ENCODE data around the gene FAM110A. TPM values are rescaled to one million over a fixed set of nuclear protein-coding genes. Genes with fewer than 3 reads are reported as not detected.
A peak's percentile ranks its signal among the peaks of the same experiment; 100 is the strongest.

Gene FAM110A
- total and polyA plus RNA-seq, 2 donors (not counting 3 experiments of a cell fraction or from before 2014, with no cell fraction given): 4.6 to 5.4 TPM

DNA sequence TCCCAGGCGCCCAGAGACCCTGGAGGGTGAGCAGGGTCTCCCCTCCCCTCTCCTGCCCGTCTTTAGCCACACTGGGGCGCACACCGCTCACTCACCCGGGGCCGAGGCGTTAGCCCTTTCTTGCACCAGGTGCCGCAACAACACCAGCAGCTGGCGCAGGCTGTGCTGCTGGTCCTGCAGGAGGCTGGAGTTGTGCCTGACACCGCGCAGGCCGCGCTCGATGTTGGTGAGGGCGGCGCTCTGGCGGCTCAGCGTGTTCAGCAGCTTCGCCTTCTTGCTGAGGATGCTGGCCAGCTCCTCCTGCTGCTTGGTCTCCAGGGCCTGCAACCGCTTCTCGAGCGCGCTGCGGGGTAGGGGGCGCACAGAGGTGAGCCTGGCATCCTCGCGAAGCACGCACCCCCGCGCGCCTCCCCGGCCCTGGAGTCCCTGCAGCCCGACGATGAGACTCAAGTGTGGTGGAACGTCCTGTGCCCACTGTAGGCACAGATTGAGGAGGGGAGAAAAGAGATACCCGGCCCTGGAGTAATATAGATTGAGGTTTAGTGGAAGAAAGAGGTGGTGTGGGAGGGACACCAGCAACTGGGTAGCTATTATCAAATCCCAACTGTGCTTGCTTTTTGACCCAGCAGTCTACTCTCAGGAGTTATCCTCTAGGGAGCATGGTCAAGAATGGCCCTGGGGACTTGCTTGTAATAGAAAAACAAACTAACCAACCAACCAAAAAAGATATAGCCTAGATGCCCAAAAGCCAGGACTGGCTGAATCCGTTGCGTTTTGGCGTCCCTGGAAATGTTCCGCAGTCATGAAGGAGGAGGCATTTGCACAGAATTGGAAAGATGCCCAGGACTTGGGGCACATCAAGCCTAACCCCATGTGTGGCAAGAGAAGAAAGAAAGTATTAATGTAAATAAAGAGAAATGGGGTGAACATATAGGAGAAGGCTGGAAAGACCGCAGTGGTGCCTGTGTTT is 51.8 kb downstream of the FAM110A start:
- DNase-seq (ENCODE audit: low read depth, low spot score) (peak; percentile 19), FAIRE-seq (no peak)
- POLR2A ChIA-PET: no interaction called here
- no peak for TF ChIP-seq POLR2AphosphoS5 (IDR thresholded peaks at IDR 0.05; ENCODE audit: insufficient read depth, low read depth, low read length)
- no peak for TF ChIP-seq POLR2A (IDR thresholded peaks at IDR 0.05; ENCODE audit: low read depth, low read length)
- TF ChIP-seq, protein P1, sequence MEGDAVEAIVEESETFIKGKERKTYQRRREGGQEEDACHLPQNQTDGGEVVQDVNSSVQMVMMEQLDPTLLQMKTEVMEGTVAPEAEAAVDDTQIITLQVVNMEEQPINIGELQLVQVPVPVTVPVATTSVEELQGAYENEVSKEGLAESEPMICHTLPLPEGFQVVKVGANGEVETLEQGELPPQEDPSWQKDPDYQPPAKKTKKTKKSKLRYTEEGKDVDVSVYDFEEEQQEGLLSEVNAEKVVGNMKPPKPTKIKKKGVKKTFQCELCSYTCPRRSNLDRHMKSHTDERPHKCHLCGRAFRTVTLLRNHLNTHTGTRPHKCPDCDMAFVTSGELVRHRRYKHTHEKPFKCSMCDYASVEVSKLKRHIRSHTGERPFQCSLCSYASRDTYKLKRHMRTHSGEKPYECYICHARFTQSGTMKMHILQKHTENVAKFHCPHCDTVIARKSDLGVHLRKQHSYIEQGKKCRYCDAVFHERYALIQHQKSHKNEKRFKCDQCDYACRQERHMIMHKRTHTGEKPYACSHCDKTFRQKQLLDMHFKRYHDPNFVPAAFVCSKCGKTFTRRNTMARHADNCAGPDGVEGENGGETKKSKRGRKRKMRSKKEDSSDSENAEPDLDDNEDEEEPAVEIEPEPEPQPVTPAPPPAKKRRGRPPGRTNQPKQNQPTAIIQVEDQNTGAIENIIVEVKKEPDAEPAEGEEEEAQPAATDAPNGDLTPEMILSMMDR (IDR thresholded peaks at IDR 0.05; ENCODE audit: extremely low read depth in 1 of 2, insufficient read depth in 1 of 2, low read depth in 1 of 2, low read length in 2 of 2): no peak
- TF ChIP-seq, protein P2, sequence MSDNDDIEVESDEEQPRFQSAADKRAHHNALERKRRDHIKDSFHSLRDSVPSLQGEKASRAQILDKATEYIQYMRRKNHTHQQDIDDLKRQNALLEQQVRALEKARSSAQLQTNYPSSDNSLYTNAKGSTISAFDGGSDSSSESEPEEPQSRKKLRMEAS (IDR thresholded peaks at IDR 0.05; ENCODE audit: insufficient read depth, insufficient read length): no peak
- no peak for TF ChIP-seq EZH2 (IDR thresholded peaks at IDR 0.05; ENCODE audit: borderline replicate concordance, low read depth, low read length, severe bottlenecking)
- no peak for TF ChIP-seq FOS (IDR thresholded peaks at IDR 0.05; ENCODE audit: borderline replicate concordance, insufficient read depth, low read length)
- TF ChIP-seq MYC (IDR thresholded peaks at IDR 0.05; ENCODE audit: low read depth, low read length): no peak
- no peak for TF ChIP-seq GATA2 (IDR thresholded peaks at IDR 0.05; ENCODE audit: insufficient read depth, insufficient read length, low read depth, low read length)
- Histone ChIP-seq H3K9ac (replicated peaks; ENCODE audit: extremely low read depth, insufficient read depth, low read length) (no peak overlapping the region), H3K9me3 (replicated peaks; ENCODE audit: control insufficient read depth, insufficient read depth, low read length) (no peaks in the 10 kb centered on the region), H2AFZ (ENCODE audit: low read depth, low read length) (no peak overlapping the region), H3K4me1 (ENCODE audit: control insufficient read depth, extremely low read depth, insufficient read depth, low read length) (no peaks in the 10 kb centered on the region), H3K36me3 (ENCODE audit: control insufficient read depth in 2 of 2, extremely low read depth in 1 of 2, insufficient read depth in 2 of 2, low read length in 2 of 2) (no peaks in the 10 kb centered on the region), H4K20me1 (replicated peaks; ENCODE audit: control insufficient read depth, extremely low read depth, insufficient read depth, low read length) (no peaks in the 10 kb centered on the region), H3K4me2 (ENCODE audit: insufficient read depth, low read length) (no peak overlapping the region), H3K27me3 (ENCODE audit: control insufficient read depth in 2 of 2, insufficient read depth in 2 of 2, low read length in 2 of 2) (peaks cover 6 to 12% of the 10 kb centered on the region in 2 experiments), H3K4me3 (replicated peaks in 1 of 3; ENCODE audit: insufficient read depth in 1 of 3, low read depth in 1 of 3, low read length in 3 of 3) (no peak overlapping the region), H3K9me1 (replicated peaks; ENCODE audit: control insufficient read depth, extremely low read depth, insufficient read depth, low read length) (no peaks in the 10 kb centered on the region), H3K27ac (ENCODE audit: insufficient read depth, low read depth, low read length) (no peak overlapping the region), H3K79me2 (ENCODE audit: control insufficient read depth, insufficient read depth, low read length) (no peaks in the 10 kb centered on the region)
- no TSS peak for BruUV-seq (replicated peaks)
- CTCF ChIA-PET: interaction anchor here (0.6 to 1.5 kb wide), 5 partner anchors 25 to 69 kb away, joined by 3 to 7 read pairs (median 3); partner anchors contain the start of gene FAM110A
- intact Hi-C loops (cut with micrococcal nuclease): loop anchor here (5.0 kb wide), 1 partner anchor 38 kb away; no protein-coding TSS in a partner anchor
- dilution Hi-C loops (cut with MboI; ENCODE audit: extremely low pct_ligation_motif_present, low sequenced_read_pairs): no loop called here
